Aorta (tissue), 5 donors: Measurements from ENCODE around the gene GYPA. TPM values are rescaled to one million over a fixed set of nuclear protein-coding genes. Genes with fewer than 3 reads are reported as not detected.
"Not testable (repeated sequence)": the region's sequence is repeated elsewhere in the genome, so short reads cannot be mapped to it uniquely, and the experiment has no call there.

Experiments
- ATAC-seq: fragments of 200-7000 bp; cut with Tn5 transposase; one replicate; pipeline ENCODE4 v1.9.1; 2022; ENCODE audit warnings: moderate library complexity; ENCODE audit not compliant: low FRiP score
- DNase-seq, 2 donors: peaks; one replicate each; pipeline ENCODE4 v3.0.0-alpha.2; 2020
- H3K27ac ChIP-seq, 2 donors: one replicate each; pipeline ENCODE4 v1.5.1; 2013; ENCODE audit warnings: low read length in 2 of 2, mild to moderate bottlenecking in 2 of 2, moderate library complexity in 2 of 2, control low read depth in 1 of 2, inconsistent platforms in 1 of 2, low read depth in 1 of 2
- H3K27me3 ChIP-seq, 2 donors: one replicate each; pipeline ENCODE4 v1.6.1; 2013; ENCODE audit warnings: control low read depth in 1 of 2, low read length in 1 of 2, mild to moderate bottlenecking in 1 of 2, moderate library complexity in 1 of 2; ENCODE audit not compliant: insufficient read depth in 2 of 2, control insufficient read depth in 1 of 2
- H3K36me3 ChIP-seq, 2 donors: one replicate each; pipeline ENCODE4 v1.6.1; 2013; ENCODE audit warnings: control low read depth in 1 of 2, low read length in 1 of 2, mild to moderate bottlenecking in 1 of 2; ENCODE audit not compliant: insufficient read depth in 2 of 2, control insufficient read depth in 1 of 2
- H3K4me1 ChIP-seq, 2 donors: one replicate each; pipeline ENCODE4 v1.6.1; 2013; ENCODE audit warnings: low read length in 2 of 2, control low read depth in 1 of 2, mild to moderate bottlenecking in 1 of 2, moderate library complexity in 1 of 2; ENCODE audit not compliant: insufficient read depth in 2 of 2, control insufficient read depth in 1 of 2
- H3K4me3 ChIP-seq, 2 donors: one replicate each; pipeline ENCODE4 v1.5.1; 2013; ENCODE audit warnings: low read length in 2 of 2, control low read depth in 1 of 2, mild to moderate bottlenecking in 1 of 2
- H3K9me3 ChIP-seq: one replicate; pipeline ENCODE4 v1.6.1; 2013; ENCODE audit warnings: mild to moderate bottlenecking, low read length; ENCODE audit not compliant: control insufficient read depth
- WGBS, 2 donors: extraction: QIAGEN DNeasy Blood & Tissue Kit; methylation state at CpG; one replicate each; pipeline ENCODE4 v1.1.7; 2013; 5-methylcytosine and 5-hydroxymethylcytosine counted together
- intact Hi-C, 2 donors: fragments of 100-400 bp; cut with DNase I; formaldehyde crosslinking; loops; one replicate each; pipeline versions ENCODE4 v1.14.2 to v1.15.0; 2022
- polyA plus RNA-seq, 2 donors: library from polyadenylated mRNA; stranded (reverse); fragments of 200-250 nt; gene quantifications; one replicate each; pipeline ENCODE4 v1.2.3, GENCODE V29; 2013
- total RNA-seq, 2 donors: library from RNA; stranded (reverse); fragmentation: NEBNext Ultra II Directional; extraction: Animal tissue kit (Norgen Biotek cat#: 25700); gene quantifications; one replicate each; pipeline ENCODE4 v1.2.1, GENCODE V29; 2021
- donor health status: healthy with polysubstance abuse.
- donor health status: Bipolar disorder and iron deficiency.
- donor health status: DM: no; HTN: no; CAD: no.
- donor health status: DM: no; HTN: no; CAD: no.
- donor health status: DM: yes; HTN: yes; CAD: no.

The GYPA gene
- total and polyA plus RNA-seq, 4 donors: 0.99 TPM; not detected in 3

GRCh38 chr4:144174401-144175067, 34.0 kb upstream of the GYPA start:
- H3K27me3 ChIP-seq: no peaks in the 10 kb centered on the region
- intact Hi-C loops: loop anchor here (5.0 to 10.0 kb wide), 2 partner anchors 888 to 920 kb away; partner anchors contain the start of genes ABCE1 (in 1 of the 2) and ANAPC10 (in 1 of the 2)
- ATAC-seq (peak; percentile 72), DNase-seq (no peak)
- H3K4me3 ChIP-seq: no peak overlapping the region
- H3K36me3 ChIP-seq: no peaks in the 10 kb centered on the region
- H3K27ac ChIP-seq: no peak overlapping the region
- H3K4me1 ChIP-seq: no peaks in the 10 kb centered on the region
- 3 to 5% methylated on average over 5 of the region's 5 CpGs for WGBS, 2 donors
- no peaks in the 10 kb centered on the region for H3K9me3 ChIP-seq

- intact Hi-C loops: loop anchor here (5.0 to 10.0 kb wide), 2 partner anchors 891 to 923 kb away; partner anchors contain the start of genes ABCE1 (in 1 of the 2) and ANAPC10 (in 1 of the 2)
- no peak for ATAC-seq
- Histone ChIP-seq H3K36me3 (no peaks in the 10 kb centered on the region), H3K27me3 (no peaks in the 10 kb centered on the region), H3K9me3 (no peaks in the 10 kb centered on the region), H3K4me3 (no peak overlapping the region), H3K27ac (no peak overlapping the region), H3K4me1 (no peaks in the 10 kb centered on the region)
- DNase-seq: no peak
- 52 to 67% methylated on average over 2 of the region's 2 CpGs for WGBS, 2 donors
Observed at GRCh38 chr4:144171697-144172096, 31.2 kb upstream of the GYPA start.

DNA sequence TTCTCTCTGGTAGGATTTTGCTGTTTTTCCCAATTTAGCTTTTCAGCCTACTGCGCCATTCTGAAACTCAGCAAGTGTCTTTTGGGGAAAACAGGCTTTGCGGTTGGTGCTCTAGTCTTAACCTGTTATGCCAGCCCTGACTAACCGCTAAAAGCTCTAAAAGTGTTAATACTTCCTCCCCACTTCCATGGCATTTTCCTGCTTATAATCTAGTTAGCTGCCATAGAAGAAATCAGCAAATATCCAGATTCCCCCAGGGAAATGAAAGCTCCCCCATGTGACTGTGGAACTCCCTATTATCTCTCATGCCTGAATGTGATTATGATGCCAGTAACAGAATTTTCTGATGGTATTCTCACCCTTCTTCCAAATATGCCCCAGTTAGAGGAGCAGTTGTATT, 28.7 kb upstream of the GYPA start:
- no peaks in the 10 kb centered on the region for H3K4me1 ChIP-seq
- H3K27me3 ChIP-seq: no peaks in the 10 kb centered on the region
- no peak for ATAC-seq
- no peak overlapping the region for H3K27ac ChIP-seq
- 84 to 89% methylated on average over 3 of the region's 3 CpGs for WGBS, 2 donors
- H3K36me3 ChIP-seq: no peaks in the 10 kb centered on the region
- H3K4me3 ChIP-seq: no peak overlapping the region
- H3K9me3 ChIP-seq: peaks cover 2% of the 10 kb centered on the region
- no peak for DNase-seq
- intact Hi-C loops: no loop called here

DNA sequence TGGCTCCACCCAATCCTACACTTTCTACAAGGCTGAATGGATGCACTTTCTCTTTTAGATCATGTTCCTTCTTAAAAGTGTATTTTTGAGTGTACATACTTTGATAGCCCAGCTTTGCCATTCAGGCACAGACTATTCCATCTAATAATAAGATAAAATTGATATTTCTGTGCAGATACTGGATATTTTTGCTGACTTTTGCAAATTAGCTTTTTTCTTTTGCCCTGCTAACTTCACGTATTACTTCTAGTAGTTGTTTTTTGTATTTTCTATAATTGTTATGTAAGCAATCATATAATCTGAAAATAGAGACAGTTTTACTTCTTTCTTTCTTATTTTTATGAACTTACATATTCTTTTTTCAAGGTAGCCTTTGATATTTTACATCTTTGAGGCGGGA, 13.5 kb upstream of the GYPA start:
- H3K9me3 ChIP-seq: no peaks in the 10 kb centered on the region
- no peak for ATAC-seq
- no peaks in the 10 kb centered on the region for H3K4me1 ChIP-seq
- H3K4me3 ChIP-seq: no peak overlapping the region
- WGBS, 2 donors: 91% methylated on average over 2 of the region's 2 CpGs
- no peak for DNase-seq
- intact Hi-C loops: no loop called here
- H3K36me3 ChIP-seq: no peaks in the 10 kb centered on the region
- no peaks in the 10 kb centered on the region for H3K27me3 ChIP-seq
- H3K27ac ChIP-seq: no peak overlapping the region

DNA sequence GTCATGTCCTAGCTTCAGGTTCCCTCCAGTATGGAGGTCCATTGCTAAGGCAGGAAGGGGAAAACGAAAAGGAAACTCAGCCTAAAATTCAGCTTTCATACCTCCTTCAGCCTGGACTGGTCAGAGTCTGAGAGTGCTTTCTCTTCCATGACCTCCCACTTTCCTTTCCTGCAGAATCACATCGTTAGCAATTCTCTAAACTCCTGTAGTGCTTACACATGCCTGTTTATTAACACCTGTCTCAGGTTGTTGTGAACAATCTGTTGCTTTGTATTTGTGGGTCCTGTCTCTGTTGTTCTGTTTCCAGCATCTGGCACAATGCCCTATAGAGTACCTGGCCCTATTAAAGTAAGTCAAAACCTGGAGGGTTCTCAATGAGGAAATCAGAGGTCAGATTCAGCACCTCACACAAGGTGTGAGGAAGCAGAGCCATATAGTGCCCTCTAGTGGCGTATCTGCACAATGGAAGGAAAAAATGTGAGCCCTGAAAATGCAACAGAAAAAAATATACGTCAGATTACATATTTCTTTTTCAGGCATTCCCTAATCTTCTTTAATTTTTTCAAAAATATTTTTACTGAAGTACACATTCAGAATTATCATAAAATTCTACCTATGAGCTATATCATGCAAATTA, 2.3 kb upstream of the GYPA start:
- intact Hi-C loops, H3K27ac ChIP-seq, H3K4me1 ChIP-seq, H3K4me3 ChIP-seq, H3K36me3 ChIP-seq, DNase-seq, H3K9me3 ChIP-seq, H3K27me3 ChIP-seq, ATAC-seq: not testable (repeated sequence)
- WGBS, 2 donors: 34 to 43% methylated on average over 4 of the region's 4 CpGs

DNA sequence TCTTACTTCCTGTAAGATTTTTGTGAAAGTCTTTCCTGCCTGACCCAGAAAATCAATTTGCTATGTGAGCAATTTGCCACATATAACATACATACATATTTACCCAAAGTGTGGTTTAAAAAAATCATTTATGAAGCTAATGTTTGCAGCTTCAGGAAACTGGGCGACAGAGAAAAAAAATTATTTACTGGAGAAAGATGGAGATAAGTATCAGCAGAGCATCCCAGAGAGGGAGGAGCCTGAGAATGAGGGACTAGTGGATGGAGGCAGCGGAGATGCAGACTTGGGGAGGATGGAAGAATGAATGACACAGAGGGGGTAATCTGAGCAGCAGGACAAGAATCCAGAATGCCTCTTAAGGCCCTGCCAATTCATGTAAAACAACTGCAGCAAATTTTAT, 975 bp upstream of the GYPA start:
- no peak for ATAC-seq
- no peak for DNase-seq
- WGBS, 2 donors: 62 to 75% methylated on average over 2 of the region's 2 CpGs
- Histone ChIP-seq H3K4me3 (no peak overlapping the region), H3K4me1 (no peaks in the 10 kb centered on the region), H3K9me3 (no peaks in the 10 kb centered on the region), H3K27me3 (no peaks in the 10 kb centered on the region), H3K27ac (no peak overlapping the region), H3K36me3 (no peaks in the 10 kb centered on the region)
- intact Hi-C loops: no loop called here

DNA sequence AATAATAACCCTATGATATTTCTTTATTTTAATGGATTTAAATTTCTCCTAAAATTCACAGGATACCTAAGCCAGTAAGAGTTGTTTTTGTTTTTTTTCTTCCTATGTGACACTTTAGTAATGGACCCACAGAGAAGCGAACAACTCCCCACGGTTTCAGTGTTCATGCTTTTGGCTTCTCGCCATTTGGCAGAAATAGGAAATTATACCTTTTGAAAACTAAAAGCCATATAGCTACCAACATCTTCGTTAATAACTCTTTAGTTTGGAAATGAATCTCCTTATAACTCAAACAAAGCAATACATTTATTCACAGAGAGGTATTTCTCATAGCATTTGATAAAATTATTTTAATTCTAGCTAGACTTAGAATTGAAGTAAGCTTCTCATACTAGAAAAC, 527 bp downstream of the GYPA start:
- H3K4me1 ChIP-seq, H3K27ac ChIP-seq, intact Hi-C loops, DNase-seq, ATAC-seq, H3K36me3 ChIP-seq, H3K27me3 ChIP-seq, H3K9me3 ChIP-seq, H3K4me3 ChIP-seq: not testable (repeated sequence)
- 61 to 73% methylated on average over 4 of the region's 4 CpGs for WGBS, 2 donors

GRCh38 chr4:144139547-144139946, 971 bp downstream of the GYPA start:
- ATAC-seq, H3K36me3 ChIP-seq, H3K9me3 ChIP-seq, H3K4me3 ChIP-seq, H3K27me3 ChIP-seq, H3K4me1 ChIP-seq, intact Hi-C loops, DNase-seq, H3K27ac ChIP-seq: not testable (repeated sequence)
- WGBS, 2 donors: 77 to 86% methylated on average over 2 of the region's 2 CpGs

DNA sequence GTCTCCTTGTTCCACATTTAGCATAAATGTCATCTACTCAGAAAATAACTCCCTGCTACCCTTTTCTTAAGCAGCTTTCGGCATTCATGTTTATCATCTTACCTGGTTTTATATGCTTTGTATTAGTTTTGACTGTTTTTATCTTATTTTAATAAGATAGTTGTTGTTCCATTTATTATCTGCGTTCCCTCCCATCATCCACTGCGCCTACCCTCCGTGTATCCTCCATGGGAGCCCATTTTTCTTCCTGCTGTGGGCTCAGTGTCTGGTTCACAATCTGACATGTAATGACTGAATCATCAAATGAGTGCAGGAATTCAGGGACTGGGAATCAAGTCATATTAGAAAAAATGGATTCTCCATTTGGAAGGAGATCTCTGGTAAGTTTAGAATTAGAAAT, 2.3 kb downstream of the GYPA start:
- H3K9me3 ChIP-seq, H3K27ac ChIP-seq, ATAC-seq, H3K27me3 ChIP-seq, H3K4me3 ChIP-seq, DNase-seq, H3K36me3 ChIP-seq, H3K4me1 ChIP-seq, intact Hi-C loops: not testable (repeated sequence)
- WGBS, 2 donors: 84 to 87% methylated on average over 4 of the region's 4 CpGs
